Heart right ventricle (tissue), 16 donors: ENCODE results near the gene FBXO9. TPM values are rescaled to one million over a fixed set of nuclear protein-coding genes. Genes with fewer than 3 reads are reported as not detected.
"Not testable (repeated sequence)": the region's sequence is repeated elsewhere in the genome, so short reads cannot be mapped to it uniquely, and the experiment has no call there.

Experiments used
- ATAC-seq, 8 donors: fragments of 200-7000 bp; cut with Tn5 transposase; one replicate each; pipeline ENCODE4 v1.9.1; 2020; ENCODE audit warnings: mild to moderate bottlenecking in 8 of 8, moderate library complexity in 8 of 8, moderate number of reproducible peaks in 1 of 8
- DNase-seq, 2 donors: peaks; one replicate each; pipeline ENCODE4 v3.0.0-alpha.2; 2020
- H3K27ac ChIP-seq, 10 donors: fragments of 200-600 bp; sonication (generic) in 2 of 10; one replicate each; pipeline versions ENCODE4 v1.5.0 to v1.8.0; 2020 to 2022; ENCODE audit warnings: mild to moderate bottlenecking in 3 of 10
- H3K27me3 ChIP-seq, 7 donors: fragments of 200-600 bp; one replicate each; pipeline ENCODE4 v1.8.0; 2021 to 2022; ENCODE audit warnings: mild to moderate bottlenecking in 2 of 7
- H3K36me3 ChIP-seq, 9 donors: fragments of 200-600 bp; sonication (generic) in 1 of 9; one replicate each; pipeline versions ENCODE4 v1.5.0 to v1.8.0; 2020 to 2022; ENCODE audit warnings: mild to moderate bottlenecking in 2 of 9
- H3K4me1 ChIP-seq, 9 donors: fragments of 200-600 bp; sonication (generic) in 1 of 9; one replicate each; pipeline versions ENCODE4 v1.5.0 to v1.8.0; 2020 to 2022; ENCODE audit warnings: mild to moderate bottlenecking in 4 of 9
- H3K4me3 ChIP-seq, 10 donors: fragments of 200-600 bp; sonication (generic) in 2 of 10; one replicate each; pipeline versions ENCODE4 v1.5.0 to v1.8.0; 2020 to 2022; ENCODE audit warnings: mild to moderate bottlenecking in 7 of 10, moderate library complexity in 2 of 10
- H3K9me3 ChIP-seq, 11 donors: fragments of 200-600 bp in 10 of 11; sonication (generic) in 2 of 11; one replicate each; pipeline versions ENCODE4 v1.5.0 to v1.8.0; 2013 to 2022; ENCODE audit warnings: mild to moderate bottlenecking in 2 of 11, control low read depth in 1 of 11, moderate library complexity in 1 of 11
- WGBS, 2 donors: extraction: QIAGEN DNeasy Blood & Tissue Kit; methylation state at CpG; one replicate each; pipeline ENCODE4 v1.1.7; 2013; ENCODE audit warnings: inconsistent platforms in 1 of 2; 5-methylcytosine and 5-hydroxymethylcytosine counted together
- intact Hi-C, 10 donors: fragments of 100-400 bp; cut with DNase I; formaldehyde crosslinking; loops; one replicate each; pipeline versions ENCODE4 v1.11.1 to v1.14.2; 2022
- polyA plus RNA-seq, 2 donors: library from polyadenylated mRNA; stranded (reverse); fragments of 200-250 nt; gene quantifications; one replicate each; pipeline ENCODE4 v1.2.3, GENCODE V29; 2013
- total RNA-seq, 10 donors: library from RNA; stranded (reverse); fragmentation: NEBNext Ultra II Directional in 3 of 10; extraction: Animal tissue kit (Norgen Biotek cat#: 25700) in 3 of 10; gene quantifications; one replicate each; pipeline versions ENCODE4 v1.2.1 to v1.2.4, GENCODE V29; 2021 to 2023
- TF ChIP-seq, protein P1 (sequence below), 9 donors: fragments of 200-600 bp; sonication (generic) in 2 of 9; IDR thresholded peaks; one replicate each; pipeline versions ENCODE4 v1.5.0 to v1.8.0; 2021 to 2022; ENCODE audit warnings: antibody characterized with exemption in 9 of 9, mild to moderate bottlenecking in 5 of 9, moderate library complexity in 1 of 9
- donor health status: Arrhythmogenic right ventricular cardiomyopathy.
- donor health status: ischemic (EF 13 %, LVEDD 7.1; RV severe dilation, severe dysfunction).
- donor health status: healthy with polysubstance abuse.
- donor health status: DM: no; HTN: yes; CAD: no.
- donor health status: DM: no; HTN: no; CAD: no.
- donor health status: ischemic (EF 25% LVEDD 6.9; RV normal size, moderate dysfunction).
- donor health status: ischemic (EF 25% LVEDD 5.7; RV mildly dilated, moderate dysfunction).
- donor health status: healthy.
- donor health status: DM: yes; HTN: yes; CAD: no.
- donor health status: Ischemic cardiomyopathy.
- donor health status: ischemic (EF 35%, LVEDD 5.7; RV mildly dilated, moderate dysfunction).
- donor health status: nonischemic (EF 11% LVEDD 7.7; RV severe dilation, severe dysfunction).
- donor health status: DM: yes; HTN: yes; CAD: no.
- donor health status: PGD.
- donor health status: ischemic (EF 29% LVEDD 5.4; RV normal size, mild dysfunction).
- donor health status: nonischemic (EF 23%, LVEDD 6.1; RV moderate dilation, normal function).

FBXO9 gene
- total and polyA plus RNA-seq, 12 donors: 16.8 to 80.8 (median 61.8) TPM

GRCh38 chr6:53059648-53060589 lies 5.3 kb upstream of the FBXO9 start:
- H3K9me3 ChIP-seq: no peaks in the 10 kb centered on the region
- H3K27me3 ChIP-seq: no peaks in the 10 kb centered on the region
- no peak for DNase-seq
- peaks cover 7 to 73% (median 59%) of the 10 kb centered on the region in 9 donors for H3K4me1 ChIP-seq
- peak overlapping the region in 8 of 10 donors; percentile 84 to 98 (median 95) for H3K27ac ChIP-seq
- H3K36me3 ChIP-seq: no peaks in the 10 kb centered on the region
- whole genome bisulfite sequencing, 2 donors: 13 to 18% methylated on average over 3 of the region's 3 CpGs
- H3K4me3 ChIP-seq: peak overlapping the region in 9 of 10 donors; percentile 68 to 95 (median 85)
- TF ChIP-seq, protein P1, sequence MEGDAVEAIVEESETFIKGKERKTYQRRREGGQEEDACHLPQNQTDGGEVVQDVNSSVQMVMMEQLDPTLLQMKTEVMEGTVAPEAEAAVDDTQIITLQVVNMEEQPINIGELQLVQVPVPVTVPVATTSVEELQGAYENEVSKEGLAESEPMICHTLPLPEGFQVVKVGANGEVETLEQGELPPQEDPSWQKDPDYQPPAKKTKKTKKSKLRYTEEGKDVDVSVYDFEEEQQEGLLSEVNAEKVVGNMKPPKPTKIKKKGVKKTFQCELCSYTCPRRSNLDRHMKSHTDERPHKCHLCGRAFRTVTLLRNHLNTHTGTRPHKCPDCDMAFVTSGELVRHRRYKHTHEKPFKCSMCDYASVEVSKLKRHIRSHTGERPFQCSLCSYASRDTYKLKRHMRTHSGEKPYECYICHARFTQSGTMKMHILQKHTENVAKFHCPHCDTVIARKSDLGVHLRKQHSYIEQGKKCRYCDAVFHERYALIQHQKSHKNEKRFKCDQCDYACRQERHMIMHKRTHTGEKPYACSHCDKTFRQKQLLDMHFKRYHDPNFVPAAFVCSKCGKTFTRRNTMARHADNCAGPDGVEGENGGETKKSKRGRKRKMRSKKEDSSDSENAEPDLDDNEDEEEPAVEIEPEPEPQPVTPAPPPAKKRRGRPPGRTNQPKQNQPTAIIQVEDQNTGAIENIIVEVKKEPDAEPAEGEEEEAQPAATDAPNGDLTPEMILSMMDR (IDR thresholded peaks at IDR 0.05): no peak
- intact Hi-C loops: loop anchor here in 1 of 10 donors (1.0 kb wide), 1 partner anchor 65 kb away; the partner anchor contains the start of gene GSTA4
- no peak for ATAC-seq

DNA sequence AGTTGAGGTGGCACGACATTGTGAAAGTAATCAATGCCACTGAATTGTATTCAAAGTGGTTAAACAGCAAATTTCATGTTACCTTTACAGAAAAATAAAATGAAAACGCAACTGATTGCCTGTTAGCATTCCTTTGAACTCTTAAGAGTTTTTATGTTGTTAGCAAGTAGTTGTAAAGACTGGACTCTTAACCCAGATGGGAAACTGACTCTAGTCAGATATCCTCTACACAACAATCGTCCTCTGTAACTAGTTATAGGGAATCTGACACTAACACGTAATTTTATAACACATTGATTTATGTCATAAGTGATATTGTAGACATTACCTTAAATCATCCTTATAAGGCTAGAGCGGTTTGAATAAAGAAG lies 3.0 kb upstream of the FBXO9 start:
- Histone ChIP-seq H3K27me3 (no peaks in the 10 kb centered on the region), H3K27ac (peak overlapping the region; percentile 84 to 98 (median 95)), H3K4me3 (peak overlapping the region in 9 of 10 donors; percentile 68 to 95 (median 85)), H3K36me3 (no peaks in the 10 kb centered on the region), H3K9me3 (no peaks in the 10 kb centered on the region), H3K4me1 (peaks cover 12 to 64% (median 55%) of the 10 kb centered on the region in 9 donors)
- TF ChIP-seq, protein P1 (IDR thresholded peaks at IDR 0.05): no peak
- intact Hi-C loops: no loop called here
- ATAC-seq (no peak), DNase-seq (no peak)
- WGBS, 2 donors: 21 to 24% methylated on average over 5 of the region's 5 CpGs

GRCh38 chr6:53064255-53064654 lies 949 bp upstream of the FBXO9 start:
- H3K9me3 ChIP-seq, H3K27me3 ChIP-seq, ATAC-seq, intact Hi-C loops, DNase-seq: not testable (repeated sequence)
- Histone ChIP-seq H3K36me3 (peaks cover 0 to 15% (median 0%) of the 10 kb centered on the region in 9 donors), H3K27ac (peak overlapping the region in 4 of 10 donors; percentile 93 to 96 (median 94)), H3K4me1 (peaks cover 12 to 62% (median 50%) of the 10 kb centered on the region in 9 donors), H3K4me3 (peak overlapping the region in 6 of 10 donors; percentile 78 to 94 (median 85))
- 64 to 68% methylated on average over 16 of the region's 16 CpGs for WGBS, 2 donors

GRCh38 chr6:53064726-53065265 lies 408 bp upstream of the FBXO9 start:
- Histone ChIP-seq H3K4me3 (peak overlapping the region; percentile 55 to 94 (median 78)), H3K9me3 (no peaks in the 10 kb centered on the region), H3K36me3 (peaks cover 0 to 18% (median 0%) of the 10 kb centered on the region in 9 donors), H3K4me1 (peaks cover 9 to 57% (median 45%) of the 10 kb centered on the region in 9 donors), H3K27me3 (no peaks in the 10 kb centered on the region), H3K27ac (peak overlapping the region; percentile 65 to 98 (median 93))
- WGBS, 2 donors: 0% methylated on average over 26 of the region's 26 CpGs
- TF ChIP-seq, protein P1 (IDR thresholded peaks at IDR 0.05): peak in 2 of 9 donors; percentile 12 to 18
- ATAC-seq (peak; percentile 89 to 95 (median 91)), DNase-seq (peak; percentile 94 to 99)
- intact Hi-C loops: loop anchor here in 1 of 10 donors (1.0 kb wide), 1 partner anchor 69 kb away; the partner anchor contains the start of gene GSTA4
